HG02642 (cell line): Measurements from ENCODE around the gene FAM81B.
A peak's percentile ranks its signal among the peaks of the same experiment; 100 is the strongest.

Source experiments
- ATAC-seq: cut with Tn5 transposase; IDR thresholded peaks from one replicate; pipeline ENCODE4 v1.9.1; 2021; ENCODE audit warnings: mild to moderate bottlenecking; ENCODE audit not compliant: unreplicated experiment, poor library complexity

The FAM81B gene

GRCh38 chr5:95398989-95399388, 7.8 kb downstream of the FAM81B start:
- ATAC-seq = no peak

GRCh38 chr5:95401626-95402025, 10.5 kb downstream of the FAM81B start:
- ATAC-seq = no peak

- ATAC-seq = no peak
Measured at GRCh38 chr5:95403996-95404395, 12.8 kb downstream of the FAM81B start.

GRCh38 chr5:95406426-95407090, 15.4 kb downstream of the FAM81B start:
- no peak for ATAC-seq

GRCh38 chr5:95410279-95410678, 19.1 kb downstream of the FAM81B start:
- no peak for ATAC-seq

- ATAC-seq = no peak
Measured at GRCh38 chr5:95411474-95411873, 20.3 kb downstream of the FAM81B start.

- ATAC-seq = no peak
Measured at GRCh38 chr5:95414451-95414850, 23.3 kb downstream of the FAM81B start.

GRCh38 chr5:95417971-95418370, 26.8 kb downstream of the FAM81B start:
- no peak for ATAC-seq

GRCh38 chr5:95422838-95423237, 31.7 kb downstream of the FAM81B start:
- ATAC-seq = no peak

- no peak for ATAC-seq
Measured at GRCh38 chr5:95424016-95424415, 32.9 kb downstream of the FAM81B start.

GRCh38 chr5:95424526-95424925, 33.4 kb downstream of the FAM81B start:
- peak; percentile 44 for ATAC-seq

- no peak for ATAC-seq
Measured at GRCh38 chr5:95426227-95426626, 35.1 kb downstream of the FAM81B start.

GRCh38 chr5:95432779-95433178, 41.6 kb downstream of the FAM81B start:
- ATAC-seq = no peak

GRCh38 chr5:95439801-95440493, 48.8 kb downstream of the FAM81B start:
- ATAC-seq = no peak

- ATAC-seq = no peak
Measured at GRCh38 chr5:95440825-95441224, 49.7 kb downstream of the FAM81B start.

- ATAC-seq = no peak
Measured at GRCh38 chr5:95441636-95442035, 50.5 kb downstream of the FAM81B start.

GRCh38 chr5:95445442-95445841, 54.3 kb downstream of the FAM81B start:
- no peak for ATAC-seq

GRCh38 chr5:95445995-95446394, 54.8 kb downstream of the FAM81B start:
- ATAC-seq = no peak

- ATAC-seq = no peak
Measured at GRCh38 chr5:95446560-95447221, 55.5 kb downstream of the FAM81B start.

GRCh38 chr5:95447961-95448360, 56.8 kb downstream of the FAM81B start:
- ATAC-seq = no peak

GRCh38 chr5:95448789-95449188, 57.6 kb downstream of the FAM81B start:
- ATAC-seq = no peak

GRCh38 chr5:95449460-95449859, 58.3 kb downstream of the FAM81B start:
- ATAC-seq = no peak
